GM21786 (cell line): ENCODE measurements around the gene HEBP1.

Source experiments
- ATAC-seq: cut with Tn5 transposase; IDR thresholded peaks from one replicate; pipeline ENCODE4 v1.9.1; 2021; ENCODE audit not compliant: unreplicated experiment

Gene HEBP1

DNA sequence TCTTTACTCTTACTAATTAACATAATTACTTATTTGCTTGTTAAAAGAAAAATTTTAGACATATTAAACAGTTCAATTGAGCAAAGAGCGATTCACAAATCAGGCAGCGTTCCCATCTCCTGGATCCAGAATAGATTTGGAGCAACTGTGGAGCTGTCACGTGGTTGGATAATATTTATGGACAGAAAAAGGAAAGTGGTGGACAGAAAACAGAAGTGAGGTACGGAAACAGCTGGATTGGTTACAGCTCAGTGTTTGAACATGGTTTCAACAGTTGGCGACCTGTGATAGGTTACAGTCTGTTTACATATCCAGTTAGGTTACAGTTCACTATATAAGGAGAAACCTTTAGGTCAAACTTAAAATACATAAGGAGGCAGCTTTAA lies 24.5 kb upstream of the HEBP1 start:
- ATAC-seq = no peak

DNA sequence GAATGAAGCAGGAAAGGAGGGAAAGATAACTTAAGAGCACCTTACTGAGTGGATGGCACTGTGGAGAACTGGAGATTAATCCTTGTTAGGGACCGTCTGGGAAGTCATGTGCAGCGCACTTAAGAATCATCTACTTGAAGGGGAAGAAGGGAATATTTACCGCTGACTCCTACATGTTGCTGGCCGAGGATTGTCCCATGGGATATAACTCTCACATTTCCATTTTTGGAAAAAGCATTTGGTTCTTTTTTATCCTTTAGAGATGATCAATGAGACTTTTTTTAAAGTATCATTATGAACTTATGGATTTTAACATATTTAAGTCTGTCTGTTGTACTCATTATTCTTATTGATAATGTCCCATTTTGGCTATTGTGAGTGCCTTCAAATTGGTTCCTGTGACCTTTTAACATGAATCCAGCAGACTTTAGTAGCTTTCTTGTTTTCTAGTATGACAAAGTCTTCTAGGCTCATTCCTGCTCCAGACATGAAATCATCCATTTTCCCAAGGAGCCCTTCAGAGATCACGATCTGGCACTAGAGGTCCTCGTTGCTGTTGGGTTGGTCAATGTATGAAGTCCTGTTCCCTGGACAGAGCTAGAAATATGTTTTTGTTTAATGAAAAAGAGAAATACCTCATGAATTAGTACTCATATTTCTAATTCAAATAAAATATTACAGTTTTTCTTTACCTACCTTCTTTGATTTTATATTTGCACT lies 23.9 kb upstream of the HEBP1 start:
- no peak for ATAC-seq

DNA sequence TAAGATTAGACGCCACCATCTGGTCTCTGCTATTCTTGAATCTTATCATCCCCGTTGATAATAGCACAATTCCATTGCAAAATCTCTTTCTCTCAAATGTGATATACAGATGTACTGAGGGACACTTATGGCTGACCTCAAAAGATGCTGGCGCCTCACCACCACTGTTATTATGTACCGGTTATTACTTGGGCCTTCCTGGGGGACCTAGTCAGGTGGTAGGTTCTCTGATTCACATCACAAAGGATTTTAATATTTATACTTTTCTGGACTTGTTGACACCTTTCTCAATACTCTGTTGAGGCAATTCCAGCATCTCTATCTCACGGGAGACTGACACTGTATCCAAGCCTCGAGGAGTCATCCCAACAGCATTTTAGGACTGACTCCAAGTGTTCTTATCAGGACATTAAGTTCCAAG lies 22.8 kb upstream of the HEBP1 start:
- ATAC-seq = no peak

DNA sequence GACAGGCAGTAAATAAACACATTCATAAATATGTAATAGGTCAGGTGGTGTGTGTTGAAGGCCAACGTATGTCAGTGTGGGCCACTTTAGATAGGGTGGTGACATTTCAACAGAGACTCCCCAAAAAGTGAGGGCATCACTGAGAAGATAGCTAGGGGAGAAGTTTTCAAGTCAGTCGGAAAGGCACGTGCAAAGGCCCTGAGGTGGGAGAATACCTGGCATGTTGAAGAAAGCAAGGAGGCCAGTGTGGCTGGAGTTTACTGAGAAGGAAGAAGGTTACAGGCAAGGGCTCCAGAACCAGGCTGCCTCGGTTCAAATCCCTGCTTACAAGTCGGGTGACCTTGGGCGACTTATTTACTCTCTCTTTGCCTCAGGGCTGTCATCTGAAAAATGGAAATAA lies 11.0 kb upstream of the HEBP1 start:
- ATAC-seq = no peak

DNA sequence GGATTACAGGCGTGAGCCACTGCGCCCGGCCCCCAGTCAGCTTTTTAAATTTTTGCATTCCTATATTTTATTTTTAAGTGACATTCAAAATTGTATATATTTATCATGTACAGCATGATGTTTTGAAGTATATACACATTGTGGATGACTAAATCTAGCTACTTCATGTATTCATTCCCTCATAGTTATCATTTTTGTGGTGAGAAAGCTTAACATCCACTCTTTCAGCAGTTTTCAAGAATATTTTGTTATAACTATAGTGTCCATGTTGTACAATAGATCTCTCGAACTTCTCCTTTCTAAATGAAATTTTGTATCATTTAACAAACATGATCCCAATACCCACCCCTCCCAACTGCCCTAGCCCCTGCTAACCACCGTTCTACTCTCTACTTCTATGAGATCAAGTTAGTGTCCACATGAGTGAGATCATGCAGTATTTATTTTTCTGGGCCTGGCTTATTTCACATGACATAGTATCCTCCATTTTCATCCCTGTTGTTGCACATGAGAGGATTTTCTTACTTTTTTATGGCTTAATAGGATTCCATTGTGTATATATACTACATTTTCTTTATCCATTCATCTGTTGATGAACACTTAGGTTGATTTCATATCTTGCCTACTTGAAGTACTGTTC lies 8.8 kb upstream of the HEBP1 start:
- ATAC-seq = no peak

DNA sequence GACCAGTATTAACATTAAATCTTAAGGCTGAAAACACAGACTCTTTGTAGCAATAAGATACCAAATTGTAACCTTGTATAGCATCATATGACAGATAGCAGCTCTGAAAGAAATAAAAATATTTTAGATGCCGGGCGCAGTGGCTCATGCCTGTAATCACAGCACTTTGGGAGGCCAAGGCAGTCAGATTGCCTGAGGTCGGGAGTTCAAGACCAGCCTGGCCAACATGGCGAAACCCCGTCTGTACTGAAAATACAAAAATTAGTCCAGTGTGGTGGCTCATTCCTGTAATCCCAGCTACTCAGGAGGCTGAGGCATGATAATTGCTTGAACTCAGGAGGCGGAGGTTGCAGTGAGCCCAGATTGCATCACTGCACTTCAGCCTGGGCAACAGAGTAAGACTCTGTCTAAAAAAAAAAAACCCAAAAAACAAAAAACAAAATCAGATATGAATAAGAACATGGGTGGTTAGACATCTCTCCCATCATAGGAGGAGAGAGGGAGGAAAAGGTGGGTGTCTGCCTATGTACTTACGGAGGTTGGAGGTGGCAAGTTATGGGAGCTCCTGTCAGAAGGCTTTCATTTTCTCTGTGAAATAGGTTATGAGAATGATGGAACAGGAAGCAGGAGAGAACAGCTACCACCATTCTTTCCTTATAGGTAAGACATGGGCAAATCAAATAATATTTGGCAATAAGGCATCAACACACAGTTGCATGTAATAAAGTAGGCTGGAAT lies 7.6 kb upstream of the HEBP1 start:
- no peak for ATAC-seq

DNA sequence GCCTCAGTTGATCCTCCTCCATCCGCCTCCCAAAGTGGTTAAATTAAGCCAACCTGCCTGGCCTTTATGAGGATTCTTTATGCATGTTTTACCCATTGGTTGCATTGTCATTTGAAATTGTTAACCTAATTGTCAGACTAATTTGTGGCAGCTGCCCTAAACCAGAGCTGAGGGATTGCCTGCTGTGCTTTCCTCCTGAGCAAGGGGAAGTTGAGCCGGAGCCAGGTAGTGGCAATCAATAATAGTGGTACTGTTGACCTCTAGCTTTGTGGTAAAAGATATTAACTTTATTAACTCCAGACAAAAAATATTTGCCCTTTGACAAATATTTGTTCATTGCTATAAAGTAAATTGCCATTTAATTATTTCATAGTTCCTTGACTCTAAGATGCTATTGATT lies 5.6 kb upstream of the HEBP1 start:
- ATAC-seq = no peak

DNA sequence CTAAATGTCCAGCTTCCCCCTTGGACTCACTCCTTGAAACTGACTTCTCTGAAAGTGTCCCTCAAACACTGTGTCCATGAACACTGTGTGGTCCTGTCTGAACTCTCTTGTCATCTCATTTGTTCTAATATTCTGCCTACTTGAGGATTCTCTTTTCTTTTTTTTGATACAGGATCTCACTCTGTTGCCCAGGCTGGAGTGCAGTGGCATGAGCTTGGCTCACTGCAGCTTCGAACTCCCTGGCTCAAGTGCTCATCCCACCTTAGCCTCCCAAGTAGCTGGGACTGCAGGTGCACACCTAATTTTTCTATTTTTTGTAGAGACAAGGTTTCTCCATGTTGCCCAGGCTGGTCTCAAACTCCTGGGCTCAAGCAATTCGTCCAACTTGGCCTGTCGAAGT lies 4.9 kb upstream of the HEBP1 start:
- no peak for ATAC-seq

DNA sequence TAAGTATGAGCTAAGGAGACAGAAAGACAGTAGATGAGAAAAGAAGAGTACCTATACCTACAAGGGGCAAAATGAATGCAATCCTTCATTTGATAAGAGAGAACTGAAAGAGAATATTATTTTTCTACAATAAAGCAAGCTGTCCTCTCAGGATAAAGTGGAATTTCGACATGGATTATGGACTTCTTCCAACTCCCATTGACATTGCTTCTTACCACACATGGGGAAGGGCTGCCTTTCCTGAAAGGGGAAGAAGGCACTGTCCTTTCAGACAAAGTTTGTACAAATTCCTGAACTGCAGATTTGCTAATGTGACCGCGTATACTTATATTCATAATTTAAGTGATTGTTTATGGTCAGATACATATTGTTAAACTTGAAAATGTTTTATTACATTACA lies 4.3 kb upstream of the HEBP1 start:
- ATAC-seq = no peak

DNA sequence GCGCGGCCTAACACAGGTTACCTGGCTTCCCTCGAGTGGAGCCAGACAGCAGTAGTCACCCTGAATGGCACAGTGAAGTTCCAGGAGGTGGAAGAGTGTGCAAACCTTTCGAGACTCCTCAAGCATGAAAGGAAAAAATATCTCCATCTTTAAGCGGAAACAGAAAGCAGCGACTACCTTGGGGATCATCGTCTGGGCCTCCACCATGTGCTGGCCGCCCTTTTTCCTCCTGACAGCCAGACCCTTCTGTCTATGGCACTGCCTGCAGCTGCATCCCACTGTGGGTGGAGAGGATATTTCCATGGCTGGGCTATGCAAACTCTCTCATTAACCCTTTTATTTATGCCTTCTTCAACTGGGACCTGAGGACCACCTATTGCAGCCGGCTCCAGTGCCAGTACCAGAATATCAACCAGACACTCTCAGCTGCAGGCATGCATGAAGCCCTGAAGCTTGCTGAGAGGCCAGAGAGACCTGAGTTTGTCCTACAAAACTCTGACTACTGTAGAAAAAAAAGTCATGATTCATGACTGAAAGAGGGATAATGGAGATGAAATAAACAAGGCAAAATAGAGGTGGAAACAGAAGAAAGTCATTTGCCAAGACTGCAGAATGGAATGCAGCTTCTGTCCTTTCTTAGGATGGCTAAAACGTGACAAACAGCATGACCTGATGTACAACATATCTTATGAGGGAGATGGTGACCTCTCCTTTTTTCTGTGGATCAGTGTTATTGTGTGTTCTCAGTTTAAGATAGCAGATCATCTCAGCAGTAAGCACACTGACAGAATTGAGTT lies 2.4 kb upstream of the HEBP1 start:
- ATAC-seq = no peak

DNA sequence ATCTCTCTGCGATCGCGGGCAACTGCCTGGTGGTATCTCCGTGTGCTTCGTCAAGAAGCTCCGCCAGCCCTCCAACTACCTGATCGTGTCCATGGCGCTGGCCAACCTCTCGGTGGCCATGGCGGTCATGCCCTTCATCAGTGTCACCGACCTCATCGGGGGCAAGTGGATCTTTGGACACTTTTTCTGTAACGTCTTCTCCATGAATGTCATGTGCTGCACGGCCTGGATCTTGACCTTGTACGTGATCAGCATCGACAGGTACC lies 1.6 kb upstream of the HEBP1 start:
- no peak for ATAC-seq

DNA sequence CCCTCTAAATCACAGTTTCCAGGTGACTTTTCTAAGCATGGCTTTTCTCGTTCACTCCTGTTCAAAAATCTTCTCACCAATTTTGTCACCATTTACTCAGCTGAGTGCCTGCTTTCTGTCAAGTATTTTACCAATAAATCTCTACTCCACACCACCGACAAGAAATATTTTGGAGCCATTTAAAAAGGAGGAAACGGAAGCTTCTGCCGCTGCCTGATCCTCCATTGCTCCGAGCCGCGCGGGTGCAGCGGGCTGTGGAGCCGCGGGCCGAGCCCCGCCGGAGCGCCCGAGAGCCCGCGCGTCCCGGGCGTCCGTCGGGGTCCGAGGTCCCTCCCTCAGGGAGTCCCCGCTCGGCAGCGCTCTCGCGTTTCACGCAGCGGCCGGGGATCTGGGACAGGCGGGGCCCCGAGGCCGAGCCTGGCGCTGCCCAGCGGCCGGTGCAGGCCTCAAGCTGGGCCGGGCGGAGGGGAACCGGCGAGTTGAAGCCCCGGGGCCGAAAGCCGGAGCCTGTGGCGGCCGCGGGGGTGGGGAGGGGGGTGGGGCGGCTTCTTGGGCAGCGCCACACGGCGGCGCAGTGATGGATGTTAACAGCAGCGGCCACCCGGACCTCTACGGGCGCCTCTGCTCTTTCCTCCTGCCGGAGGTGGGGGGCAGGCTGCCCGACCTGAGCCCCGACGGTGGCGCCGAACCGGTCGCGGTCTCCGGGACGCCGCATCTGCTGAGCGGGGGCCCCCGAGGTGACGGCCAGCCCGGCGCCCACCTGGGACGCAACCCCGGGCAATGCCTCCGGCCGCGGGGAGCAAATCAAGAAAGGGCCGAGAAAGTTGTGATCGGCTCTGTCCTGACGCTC lies 1.1 kb upstream of the HEBP1 start:
- ATAC-seq = no peak

DNA sequence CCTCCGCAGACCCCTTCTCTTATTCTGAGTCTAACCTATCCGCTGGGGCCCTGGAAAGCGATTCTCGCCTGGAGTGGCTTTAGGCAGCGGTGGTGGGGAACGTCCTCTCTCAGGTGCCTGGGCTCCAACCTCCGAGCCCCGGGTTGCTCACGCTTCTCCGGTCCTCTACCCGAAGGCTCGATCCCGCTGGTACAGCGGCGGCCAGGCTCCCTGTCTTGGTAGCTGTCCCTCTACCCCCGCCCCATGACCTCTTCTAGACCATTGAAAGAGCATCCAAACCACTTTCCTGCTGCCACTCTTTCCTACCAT lies 505 bp upstream of the HEBP1 start:
- ATAC-seq = peak; percentile 32

DNA sequence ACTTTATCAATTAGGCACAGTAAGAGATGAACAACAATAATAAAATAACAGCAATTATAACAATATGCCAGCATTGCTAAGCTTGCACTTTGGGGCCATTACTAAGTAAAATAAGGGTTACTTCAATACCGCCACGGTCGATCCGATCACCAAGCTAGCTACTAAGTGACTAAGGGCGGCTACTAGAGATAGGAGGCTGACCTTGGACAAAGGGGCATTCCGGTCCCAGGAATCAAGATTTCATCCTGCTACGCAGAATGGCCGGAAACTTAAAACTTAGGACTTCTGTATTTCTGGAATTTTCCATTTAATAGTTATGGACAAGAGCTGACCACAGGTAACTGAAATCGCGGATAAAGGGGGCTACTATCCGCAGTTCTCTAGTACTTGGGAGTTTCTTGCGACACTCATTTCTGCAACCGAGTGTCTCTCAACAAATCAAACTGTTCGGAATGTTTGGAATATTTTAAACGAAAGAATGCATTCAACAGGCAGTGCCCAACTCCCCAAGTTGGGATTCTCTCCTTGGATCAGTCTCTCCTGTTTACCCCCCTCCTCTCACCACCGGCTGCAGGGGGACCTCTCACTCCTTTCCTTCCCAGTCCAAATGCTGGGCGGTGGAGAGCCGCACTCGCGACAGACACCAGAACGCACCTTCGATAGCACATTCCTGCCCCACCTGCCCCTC lies 650 bp downstream of the HEBP1 start:
- ATAC-seq = no peak

DNA sequence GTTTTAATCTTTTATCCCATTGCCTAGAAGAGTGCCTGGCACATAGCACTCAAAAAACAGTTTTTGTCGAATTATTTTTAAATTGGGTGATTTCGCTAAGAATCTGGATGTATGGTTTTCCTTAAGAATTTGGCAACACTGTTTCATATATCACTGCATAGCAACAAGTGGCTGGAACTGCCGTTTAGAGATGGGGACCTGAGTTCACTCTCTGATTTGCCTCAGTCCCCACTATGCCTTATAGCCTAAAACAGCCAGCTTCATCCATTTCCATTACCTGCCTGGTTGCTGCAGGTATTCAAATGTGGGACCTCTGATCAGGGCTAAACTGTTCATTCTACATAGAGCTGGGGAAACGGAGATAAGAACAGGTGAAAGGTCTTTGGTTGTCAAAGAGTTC lies 1.8 kb downstream of the HEBP1 start:
- no peak for ATAC-seq

DNA sequence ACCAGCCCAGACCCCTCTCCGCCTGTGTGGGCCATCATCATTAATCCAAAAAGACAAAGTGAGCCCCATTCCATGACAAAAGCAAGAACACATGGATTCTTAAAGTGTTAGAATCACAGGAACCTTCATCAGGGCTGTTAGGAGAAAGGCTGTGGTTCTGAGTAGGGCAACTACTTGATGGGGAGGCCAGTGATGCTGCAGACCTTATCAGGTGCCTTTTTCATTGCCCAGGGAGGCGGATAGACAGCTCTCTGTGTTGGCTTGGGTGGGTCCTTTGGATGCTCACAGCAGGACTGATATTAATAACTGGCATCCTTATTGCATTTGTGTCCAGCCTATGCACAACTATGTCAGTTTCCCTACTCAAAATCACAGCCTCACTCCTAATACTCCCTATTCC lies 2.3 kb downstream of the HEBP1 start:
- ATAC-seq = no peak

DNA sequence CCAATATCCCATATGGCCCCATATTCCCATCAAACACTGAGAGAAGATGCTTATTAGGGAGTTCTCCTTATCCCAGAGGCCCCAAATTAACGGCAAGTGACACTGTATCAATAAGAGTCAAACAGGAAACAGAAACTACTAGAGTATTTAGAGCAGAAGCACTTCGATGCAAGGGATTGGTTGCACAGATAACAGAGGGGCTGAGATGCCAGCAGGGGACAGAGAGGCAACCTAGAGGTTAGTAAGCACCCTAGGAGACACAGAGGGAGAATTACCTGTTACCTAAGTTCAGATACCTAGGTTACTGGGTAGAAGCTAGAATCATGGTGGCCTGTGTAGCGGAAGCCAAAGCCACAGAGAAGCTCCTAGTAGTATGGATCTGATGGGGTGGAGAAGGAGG lies 2.9 kb downstream of the HEBP1 start:
- ATAC-seq = no peak

DNA sequence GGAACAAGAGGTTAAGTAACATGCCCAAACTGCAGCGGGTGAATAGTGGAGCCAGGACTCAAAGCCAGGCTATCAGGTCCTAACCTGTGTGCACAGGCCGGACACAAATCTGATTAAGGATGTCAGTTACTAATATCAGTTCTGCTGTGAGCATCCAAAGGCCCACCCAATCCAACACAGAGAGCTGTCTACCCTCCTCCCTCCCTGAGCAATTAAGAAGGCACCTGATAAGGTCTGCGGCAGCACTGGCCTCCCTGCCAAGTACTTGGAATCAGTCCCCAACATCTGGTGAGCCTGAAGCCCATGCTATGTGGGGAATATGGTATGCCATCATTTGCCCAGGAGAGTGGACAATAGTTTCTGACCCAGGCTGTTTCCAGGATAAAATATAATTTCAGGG lies 3.9 kb downstream of the HEBP1 start:
- ATAC-seq = no peak

DNA sequence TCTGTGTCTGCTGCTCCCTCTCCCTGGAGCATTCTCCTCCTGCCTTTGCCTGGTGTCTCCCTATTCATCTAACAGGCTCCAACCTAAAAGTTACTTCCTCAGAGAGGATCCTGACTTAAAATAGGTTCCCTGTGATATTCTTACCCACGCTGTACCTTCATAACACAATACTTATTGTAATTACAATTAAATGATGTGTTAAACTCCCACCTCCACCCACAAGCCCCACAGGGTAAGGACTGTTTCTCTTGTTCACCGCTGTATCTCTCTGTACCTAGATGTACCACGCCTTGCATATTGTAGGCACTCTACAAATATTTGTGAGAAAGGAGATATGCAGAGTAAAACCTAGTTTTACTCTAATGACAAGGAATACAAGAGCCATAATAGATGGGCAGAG lies 5.0 kb downstream of the HEBP1 start:
- no peak for ATAC-seq

DNA sequence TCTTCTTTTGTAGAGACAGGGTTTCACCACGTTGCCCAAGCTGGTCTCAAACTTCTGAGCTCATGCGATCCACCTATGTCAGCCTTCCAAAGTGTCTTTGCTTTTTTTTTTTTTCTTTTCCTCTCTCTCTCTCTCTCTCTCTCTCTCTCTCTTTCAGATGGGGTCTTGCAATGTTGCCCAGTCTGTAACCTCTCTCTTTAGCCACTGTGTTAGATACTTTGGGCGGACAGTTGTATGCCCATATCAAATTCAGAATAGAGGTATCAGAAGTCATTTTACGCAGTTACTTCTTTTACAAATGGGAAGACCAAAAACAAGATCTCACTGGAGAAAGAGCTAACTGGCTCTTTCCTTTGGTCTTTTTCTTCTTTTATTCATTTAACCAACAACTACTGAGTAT lies 6.7 kb downstream of the HEBP1 start:
- no peak for ATAC-seq
